GM18508 (cell line): Measurements from ENCODE around the gene TRPV2.
"Not testable (repeated sequence)": the region's sequence is repeated elsewhere in the genome, so short reads cannot be mapped to it uniquely, and the experiment has no call there.

ENCODE experiments used
- ATAC-seq: cut with Tn5 transposase; IDR thresholded peaks from one replicate; pipeline ENCODE4 v1.9.1; 2021; ENCODE audit warnings: moderate number of reproducible peaks; ENCODE audit not compliant: insufficient read depth, unreplicated experiment

Gene TRPV2

DNA sequence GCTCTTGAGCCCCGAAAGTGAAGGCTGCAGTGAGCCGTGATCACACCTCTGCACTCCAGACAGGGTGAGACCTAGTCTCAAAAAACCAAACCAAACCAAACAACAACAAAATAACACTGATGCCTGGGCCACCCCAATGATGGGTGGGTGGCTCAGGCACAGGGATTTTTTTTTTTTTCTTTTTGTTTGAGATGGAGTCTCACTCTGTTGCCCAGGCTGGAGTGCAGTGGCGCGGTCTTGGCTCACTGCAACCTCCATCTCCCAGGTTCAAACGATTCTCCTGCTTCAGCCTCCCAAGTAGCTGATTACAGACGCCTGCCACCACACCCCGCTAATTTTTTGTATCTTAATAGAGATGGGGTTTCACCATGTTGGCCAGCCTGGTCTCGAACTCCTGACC, 36.9 kb downstream of the TRPV2 start:
- not testable (repeated sequence) for ATAC-seq

- ATAC-seq, result no peak
Observed at GRCh38 chr17:16453493-16453851, 38.1 kb downstream of the TRPV2 start.

DNA sequence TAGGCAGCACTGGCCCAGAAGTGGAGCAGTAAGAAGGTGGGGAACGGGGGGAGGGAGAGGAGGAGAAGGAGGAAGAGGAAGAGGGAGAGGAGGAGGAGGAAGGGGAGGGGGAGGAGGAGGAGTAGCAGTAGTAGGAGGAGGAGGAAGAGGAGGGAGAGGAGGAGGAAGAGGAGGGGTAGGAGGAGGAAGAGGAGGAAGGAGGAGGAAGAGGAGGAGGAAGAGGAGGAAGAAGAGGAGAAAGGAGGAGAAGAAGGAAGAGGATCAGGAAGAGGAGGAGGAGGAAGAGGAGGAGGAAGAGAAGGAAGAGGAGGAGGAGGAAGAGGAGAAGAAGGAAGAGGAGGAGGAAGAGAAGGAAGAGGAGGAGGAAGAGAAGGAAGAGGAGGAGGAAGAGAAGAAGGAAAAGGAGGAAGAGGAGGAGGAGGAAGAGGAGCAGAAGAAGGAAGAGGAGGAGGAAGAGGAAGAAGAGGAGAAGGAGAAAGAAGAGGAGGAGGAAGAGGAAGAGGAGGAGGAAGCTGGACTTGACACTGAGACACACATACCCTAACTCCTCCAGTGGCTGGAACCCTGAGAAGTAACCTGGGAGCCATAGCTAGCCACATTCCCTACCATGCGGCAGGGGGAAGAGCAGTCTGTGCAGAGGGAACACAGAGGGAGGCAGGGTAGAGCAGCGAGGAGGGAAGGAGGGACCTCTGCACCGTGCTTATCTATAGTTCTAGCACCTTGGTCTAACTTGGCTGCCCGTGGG, 40.8 kb downstream of the TRPV2 start:
- no peak for ATAC-seq

DNA sequence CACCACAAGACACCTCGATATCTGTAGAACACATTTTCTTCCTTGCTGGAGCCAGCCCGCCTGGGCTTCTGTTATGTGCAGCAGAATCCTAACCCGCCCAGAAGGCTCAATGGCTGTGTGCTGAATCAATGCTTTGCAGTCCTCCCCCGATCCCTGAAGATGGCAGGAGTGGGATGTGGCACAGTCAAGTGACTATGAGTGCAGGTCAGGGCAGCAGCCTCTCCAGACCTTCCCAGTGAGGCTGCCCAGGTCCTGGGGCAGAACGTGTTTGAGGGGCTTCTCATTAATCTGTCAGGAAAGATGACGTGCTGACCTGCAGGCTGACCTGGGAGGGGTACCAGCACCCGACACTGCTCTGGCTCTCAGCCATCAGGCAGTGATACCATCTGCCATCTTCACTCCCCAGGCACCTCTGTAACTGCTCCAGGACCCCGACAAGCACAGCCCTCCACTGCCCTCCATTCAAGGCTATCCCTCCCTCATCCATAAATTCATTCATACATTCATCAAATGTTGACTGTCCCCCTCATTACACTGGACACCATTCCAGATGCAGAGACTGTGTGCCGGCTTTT, 41.5 kb downstream of the TRPV2 start:
- ATAC-seq, result no peak

GRCh38 chr17:16459271-16459670, 43.9 kb downstream of the TRPV2 start:
- ATAC-seq, result no peak

- no peak for ATAC-seq
Observed at GRCh38 chr17:16459855-16460550, 44.6 kb downstream of the TRPV2 start.

- no peak for ATAC-seq
Observed at GRCh38 chr17:16460796-16461605, 45.6 kb downstream of the TRPV2 start.

DNA sequence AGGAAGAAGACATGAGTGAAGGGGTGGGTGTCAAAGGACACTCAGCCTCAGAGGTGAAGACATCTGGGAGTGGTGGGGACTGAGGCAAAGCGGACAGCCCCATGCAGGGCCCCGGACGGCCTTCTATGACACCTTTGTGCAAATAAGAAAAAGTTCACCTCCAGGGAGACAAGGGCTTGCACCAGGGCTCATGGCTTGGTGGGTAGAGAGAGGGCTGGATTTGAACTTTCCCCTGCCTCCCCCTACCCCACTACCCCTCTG, 46.2 kb downstream of the TRPV2 start:
- no peak for ATAC-seq

GRCh38 chr17:16462070-16462864, 46.9 kb downstream of the TRPV2 start:
- ATAC-seq, result no peak

DNA sequence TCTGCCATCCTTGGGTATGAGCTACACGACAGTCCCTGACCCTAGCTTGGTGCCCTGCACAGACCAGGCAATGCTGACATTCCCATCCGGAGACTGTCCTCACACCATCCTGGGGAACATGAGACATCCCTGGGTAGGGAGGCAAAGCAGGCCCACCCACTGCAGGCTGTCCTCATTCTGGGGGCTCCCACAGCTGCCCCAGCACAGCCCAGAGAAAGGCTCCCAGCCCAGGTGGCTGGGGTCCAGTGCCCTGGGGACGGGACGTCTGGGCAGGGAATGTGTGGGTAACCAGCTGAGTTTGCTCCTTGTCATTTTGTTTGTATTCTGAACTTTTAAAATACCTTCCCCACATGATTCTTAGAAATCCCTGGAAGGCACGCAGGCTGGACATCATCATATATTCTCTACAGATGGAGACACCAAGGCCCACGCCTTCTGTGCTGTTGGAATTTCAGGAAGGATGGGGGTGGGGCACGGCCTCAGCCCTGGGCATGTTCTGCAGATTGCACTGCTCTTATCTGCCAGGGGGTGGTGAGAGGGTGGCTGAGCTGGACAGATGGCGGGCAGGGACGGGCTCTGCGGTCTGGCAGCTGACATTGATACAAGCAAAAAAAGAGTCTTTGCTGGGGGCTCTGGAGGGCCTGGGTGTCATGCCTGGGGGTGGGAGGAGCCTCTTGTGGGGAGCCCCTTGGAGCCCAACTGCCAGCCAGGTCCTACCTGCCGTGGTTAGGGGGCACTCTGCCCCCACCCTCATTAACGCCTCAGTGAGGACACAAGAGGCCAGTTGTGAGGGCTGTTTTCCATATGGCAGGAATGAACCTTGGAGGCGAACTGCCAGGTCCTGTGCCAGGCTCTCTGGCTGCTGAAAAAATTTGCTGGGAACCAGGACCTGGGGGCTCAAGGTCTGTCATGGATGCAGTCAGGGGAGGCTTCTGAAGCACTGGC, 48.3 kb downstream of the TRPV2 start:
- no peak for ATAC-seq

- ATAC-seq, result no peak
Observed at GRCh38 chr17:16464303-16465051, 49.1 kb downstream of the TRPV2 start.

GRCh38 chr17:16465052-16465312, 49.6 kb downstream of the TRPV2 start:
- no peak for ATAC-seq

- ATAC-seq, result no peak
Observed at GRCh38 chr17:16465861-16466338, 50.5 kb downstream of the TRPV2 start.

DNA sequence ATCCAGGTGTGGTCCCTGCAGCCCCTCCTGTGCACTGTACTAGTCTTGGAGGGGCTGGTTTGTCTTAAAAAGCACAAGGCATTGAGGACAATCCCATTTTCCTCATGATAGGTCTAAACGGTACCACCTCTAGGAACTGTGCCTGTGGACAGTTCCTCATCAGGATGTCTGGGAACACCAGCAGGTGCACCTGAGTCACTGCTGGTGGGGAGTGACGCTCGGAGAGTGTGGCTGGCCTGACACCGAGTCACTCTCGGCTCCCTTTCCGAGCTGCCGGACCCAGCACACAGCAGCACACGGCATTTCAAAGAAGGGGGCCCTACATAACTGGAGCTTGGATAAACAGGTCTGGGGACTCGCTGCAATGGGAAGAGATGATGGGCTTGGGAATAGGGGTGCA, 51.0 kb downstream of the TRPV2 start:
- ATAC-seq, result no peak

- ATAC-seq, result no peak
Observed at GRCh38 chr17:16467044-16467443, 51.7 kb downstream of the TRPV2 start.

GRCh38 chr17:16467886-16468285, 52.5 kb downstream of the TRPV2 start:
- no peak for ATAC-seq

DNA sequence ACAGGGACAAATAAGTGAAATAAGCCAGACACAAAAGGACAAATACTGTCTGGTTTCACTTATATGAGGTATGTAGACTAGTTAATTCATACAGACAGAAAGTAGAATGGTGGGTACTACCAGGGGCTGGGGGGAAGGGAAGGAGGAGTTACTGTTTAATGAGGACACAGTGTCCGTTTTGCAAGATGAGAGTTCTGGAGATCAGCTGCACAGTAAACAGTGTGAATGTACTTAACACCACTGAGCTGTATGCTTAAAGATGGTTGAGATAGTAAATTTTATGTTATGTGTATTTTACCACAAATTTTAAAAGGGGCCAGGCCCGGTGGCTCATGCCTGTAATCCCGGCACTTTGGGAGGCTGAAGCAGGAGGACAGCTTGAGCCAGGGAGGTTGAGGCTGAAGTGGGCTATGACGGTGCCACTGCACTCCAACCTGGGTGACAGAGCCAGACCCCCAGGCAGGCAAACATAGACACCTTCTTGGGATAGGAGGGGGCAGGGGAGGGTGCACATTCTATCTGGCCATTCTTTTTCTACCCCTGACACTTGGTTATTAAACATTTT, 53.1 kb downstream of the TRPV2 start:
- ATAC-seq, result no peak

DNA sequence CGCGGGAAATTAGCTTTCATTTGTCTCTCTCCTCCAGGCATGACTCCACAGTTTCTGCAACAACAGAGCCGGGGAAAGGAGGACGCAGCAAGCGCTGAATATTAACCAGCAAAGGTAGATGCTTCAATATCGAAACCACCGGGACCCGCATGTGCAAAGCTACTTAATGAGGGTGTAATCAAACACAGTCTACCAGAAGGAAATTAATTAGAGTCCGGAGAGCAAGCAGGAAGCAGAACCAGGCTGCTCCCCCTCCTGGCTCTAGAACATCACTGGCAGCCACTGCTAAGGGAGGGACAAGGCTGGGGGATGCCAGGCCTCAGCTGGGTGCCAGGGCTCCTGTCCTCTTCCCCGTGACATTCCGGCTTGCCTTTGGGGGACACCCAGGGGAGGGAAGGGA, 54.9 kb downstream of the TRPV2 start:
- no peak for ATAC-seq
